Activated naive CD4-positive, alpha-beta T cell treated with anti-CD3 and anti-CD28 coated beads, Interleukin-2, amount 50 U/mL, for 72 hours (primary cell): Measurements from ENCODE around the gene PDE11A. TPM values are rescaled to one million over a fixed set of nuclear protein-coding genes. Genes with fewer than 3 reads are reported as not detected.

Experiments
- ATAC-seq, 2 donors: fragments of 150-1000 bp; cut with Tn5 transposase; 2 replicates each; pipeline ENCODE4 v1.10.0; 2021; ENCODE audit warnings: mild to moderate bottlenecking in 2 of 2, moderate library complexity in 2 of 2
- DNase-seq, 2 donors: peaks; one replicate each; pipeline ENCODE4 v3.0.0; 2021 to 2022; ENCODE audit warnings: low spot score in 2 of 2
- H3K27ac Mint-ChIP-seq, 2 donors: one replicate each; pipeline ENCODE4 v1.8.0; 2022; ENCODE audit warnings: mild to moderate bottlenecking in 2 of 2, mixed read lengths in 2 of 2
- H3K36me3 Mint-ChIP-seq, 2 donors: one replicate each; pipeline ENCODE4 v1.8.0; 2022; ENCODE audit warnings: mixed read lengths in 2 of 2
- H3K9me3 Mint-ChIP-seq, 2 donors: one replicate each; pipeline ENCODE4 v1.8.0; 2022; ENCODE audit warnings: mixed read lengths in 2 of 2
- total RNA-seq, 2 donors: library from RNA; stranded (reverse); gene quantifications; one replicate each; pipeline ENCODE4 v1.2.3, GENCODE V29; 2022

The PDE11A gene
- total RNA-seq, 2 donors from 2014 or later: not detected

DNA sequence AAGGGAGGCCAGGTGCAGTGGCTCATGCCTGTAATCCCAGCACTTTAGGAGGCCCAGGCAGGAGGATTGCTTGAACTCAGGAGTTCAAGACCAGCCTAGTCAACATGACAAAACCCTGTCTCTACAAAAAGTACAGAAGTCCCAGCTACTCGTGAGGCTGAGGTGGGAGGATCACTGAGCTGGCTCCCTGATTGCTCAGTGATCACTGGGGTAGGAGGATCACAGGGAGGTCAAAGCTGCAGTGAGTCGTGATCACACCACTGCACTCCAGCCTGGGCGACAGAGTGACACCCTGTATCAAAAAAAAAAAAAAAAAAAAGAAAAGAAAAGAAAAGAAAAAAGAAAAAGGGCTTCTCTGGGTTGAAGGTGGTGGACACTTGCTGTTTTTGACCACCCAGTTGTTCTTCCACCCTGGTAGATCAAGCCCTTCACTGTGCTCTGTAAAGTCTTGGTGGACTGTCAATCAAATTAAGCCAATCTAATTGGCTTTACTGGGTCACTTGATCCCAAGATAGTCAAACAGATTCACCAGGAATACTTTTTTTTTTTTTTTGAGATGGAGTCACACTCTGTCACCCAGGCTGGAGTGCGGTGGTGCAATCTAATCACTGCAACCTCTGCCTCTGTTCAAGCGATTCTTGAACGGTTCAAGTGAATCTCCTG is 488.4 kb downstream of the PDE11A start:
- H3K27ac Mint-ChIP-seq: no peak overlapping the region
- no peak for ATAC-seq
- no peak for DNase-seq
- H3K36me3 Mint-ChIP-seq: no peaks in the 10 kb centered on the region
- H3K9me3 Mint-ChIP-seq: peaks cover 0 to 5% of the 10 kb centered on the region in 2 donors

- H3K9me3 Mint-ChIP-seq: peaks cover 0 to 5% of the 10 kb centered on the region in 2 donors
- DNase-seq (no peak), ATAC-seq (no peak)
- peak overlapping the region in 1 of 2 donors; percentile 39 for H3K27ac Mint-ChIP-seq
- no peaks in the 10 kb centered on the region for H3K36me3 Mint-ChIP-seq
Measured at GRCh38 chr2:177582000-177582399, 490.6 kb downstream of the PDE11A start.

GRCh38 chr2:177579486-177580036 is 493.0 kb downstream of the PDE11A start:
- DNase-seq (no peak), ATAC-seq (no peak)
- H3K36me3 Mint-ChIP-seq: no peaks in the 10 kb centered on the region
- no peak overlapping the region for H3K27ac Mint-ChIP-seq
- H3K9me3 Mint-ChIP-seq: peaks cover 0 to 5% of the 10 kb centered on the region in 2 donors

- Mint-ChIP-seq H3K36me3 (no peaks in the 10 kb centered on the region), H3K27ac (no peak overlapping the region)
- no peak for ATAC-seq
Measured at GRCh38 chr2:177578454-177578853, 494.1 kb downstream of the PDE11A start.

GRCh38 chr2:177577075-177577474 is 495.5 kb downstream of the PDE11A start:
- Mint-ChIP-seq H3K36me3 (no peaks in the 10 kb centered on the region), H3K9me3 (peaks cover 0 to 3% of the 10 kb centered on the region in 2 donors), H3K27ac (no peak overlapping the region)
- no peak for ATAC-seq
- DNase-seq: no peak

More at GRCh38 chr2:177578454-177578853, 494.1 kb downstream of the PDE11A start:
- peaks cover 0 to 5% of the 10 kb centered on the region in 2 donors for H3K9me3 Mint-ChIP-seq
- DNase-seq: no peak

GRCh38 chr2:177575358-177575757 is 497.2 kb downstream of the PDE11A start:
- Mint-ChIP-seq H3K27ac (peak overlapping the region in 1 of 2 donors; percentile 18), H3K9me3 (no peaks in the 10 kb centered on the region), H3K36me3 (no peaks in the 10 kb centered on the region)
- no peak for ATAC-seq
- DNase-seq: no peak

DNA sequence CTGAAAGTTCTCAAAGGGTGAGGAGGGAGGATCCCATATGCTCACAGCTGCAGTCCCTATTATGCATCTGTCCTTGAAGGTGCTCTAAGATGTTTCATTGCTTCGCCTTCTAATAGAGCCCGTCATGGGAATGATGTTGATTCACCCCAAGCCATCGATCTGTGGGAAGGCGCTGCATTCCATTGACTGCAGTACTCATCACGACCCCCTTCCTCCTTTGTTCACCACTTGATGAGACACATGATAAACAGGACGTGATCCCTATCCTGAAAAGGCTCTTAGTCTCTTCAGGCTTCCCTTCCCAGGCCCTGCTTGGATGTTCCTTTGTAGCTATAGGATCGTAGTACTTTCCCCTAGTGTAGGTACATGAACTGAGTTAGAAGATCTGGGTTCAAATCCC is 498.2 kb downstream of the PDE11A start:
- H3K9me3 Mint-ChIP-seq: no peaks in the 10 kb centered on the region
- DNase-seq: no peak
- no peak overlapping the region for H3K27ac Mint-ChIP-seq
- no peak for ATAC-seq
- no peaks in the 10 kb centered on the region for H3K36me3 Mint-ChIP-seq

Other genes starting within 250 kb of the PDE11A start
- 10 to 100 TPM in 1 of 2 donors, 1 to 10 TPM in 1; 4.9 to 12.3 TPM for gene RBM45, start 39.7 kb upstream of the PDE11A start, total RNA-seq
- 1 to 10 TPM in 1 of 2 donors, under 1 TPM in 1; 0.52 to 2.0 TPM for gene OSBPL6, start 121.7 kb upstream of the PDE11A start, total RNA-seq